K562 (cell line): ENCODE measurements around the gene COX11. TPM values are rescaled to one million over a fixed set of nuclear protein-coding genes. Genes with fewer than 3 reads are reported as not detected.

Source experiments
- ATAC-seq: fragments of 200-7000 bp; cut with Tn5 transposase; 3 replicates; pipeline ENCODE4 v1.9.1; 2020; ENCODE audit warnings: moderate library complexity
- BruUV-seq: library from RNA; stranded (reverse); fragments of 400-500 nt; replicated peaks from 2 replicates; lab custom pipeline; 2021; lab: Mats Ljungman, UMichigan
- CTCF ChIA-PET: fragments of 300-600 bp; formaldehyde crosslinking; extraction: SDS; loops from one replicate; lab custom pipeline; 2021; ENCODE audit warnings: low intra/inter-chr PET ratio; lab: Yijun Ruan, JAX
- POLR2A ChIA-PET: fragments of 300-600, 350-650 bp; sonication (Branson Sonifier 250); formaldehyde crosslinking; extraction: SDS; loops from one replicate; lab custom pipeline; 2021; ENCODE audit warnings: antibody characterized with exemption, inconsistent platforms; lab: Yijun Ruan, JAX
- DNase-seq, 4 experiments: peaks; one replicate each; pipeline versions ENCODE4 v3.0.0 to v3.0.0-alpha.2; 2011 to 2018; ENCODE audit warnings: low spot score in 3 of 4, mixed read lengths in 3 of 4; ENCODE audit errors: extremely low read depth in 1 of 4
- FAIRE-seq: peaks from 2 replicates; lab custom pipeline; 2011; peaks lifted over from hg19 to GRCh38; lab: Jason Lieb, UNC
- H2AFZ ChIP-seq: 2 replicates; pipeline ENCODE4 v1.6.0; 2011; ENCODE audit warnings: low read depth, low read length, control low read depth, inconsistent platforms
- H3K27ac ChIP-seq: fragments of 200-600 bp; 3 replicates; pipeline ENCODE4 v1.8.0; 2011; ENCODE audit warnings: low read depth, mild to moderate bottlenecking, control low read depth, inconsistent platforms, low read length, moderate library complexity, mixed read lengths; ENCODE audit errors: extremely low read depth
- H3K27me3 ChIP-seq, 2 experiments: fragments of 300-600 bp in 1 of 2; 2 replicates in 1 of 2; 3 replicates in 1 of 2; pipeline versions ENCODE4 v1.6.0 to v1.8.0; 2011; ENCODE audit warnings: inconsistent platforms in 2 of 2, low read length in 2 of 2, mild to moderate bottlenecking in 1 of 2, mixed read lengths in 1 of 2, moderate library complexity in 1 of 2; ENCODE audit not compliant: control insufficient read depth in 2 of 2, insufficient read depth in 2 of 2
- H3K36me3 ChIP-seq: fragments of 300-600 bp; 3 replicates; pipeline ENCODE4 v1.8.0; 2011; ENCODE audit warnings: mild to moderate bottlenecking, low read length, inconsistent platforms; ENCODE audit not compliant: control insufficient read depth, insufficient read depth
- H3K4me1 ChIP-seq, 2 experiments: fragments of 200-600 bp in 1 of 2; replicated peaks in 1 of 2; 2 replicates in 1 of 2; 3 replicates in 1 of 2; pipeline versions ENCODE4 v1.5.1 to v1.8.0; 2011; ENCODE audit warnings: inconsistent platforms in 2 of 2, low read length in 2 of 2, mild to moderate bottlenecking in 1 of 2, mixed read lengths in 1 of 2, moderate library complexity in 1 of 2; ENCODE audit not compliant: control insufficient read depth in 2 of 2, insufficient read depth in 2 of 2
- H3K4me2 ChIP-seq: 2 replicates; pipeline ENCODE4 v1.6.1; 2011; ENCODE audit warnings: low read length, control low read depth, inconsistent platforms, mixed read lengths; ENCODE audit not compliant: insufficient read depth
- H3K4me3 ChIP-seq: fragments of 200-600 bp; sonication (generic), shearing (Covaris generic); 2 replicates; pipeline ENCODE4 v1.5.1; 2016; ENCODE audit warnings: control low read depth, inconsistent platforms
- H3K79me2 ChIP-seq: fragments of 200-600 bp; 3 replicates; pipeline ENCODE4 v1.8.0; 2011; ENCODE audit warnings: low read length, inconsistent platforms; ENCODE audit not compliant: control insufficient read depth, insufficient read depth
- H3K9ac ChIP-seq, 2 experiments: 2 replicates each; pipeline versions ENCODE4 v1.6.0 to v1.6.1; 2011; ENCODE audit warnings: low read depth in 2 of 2, low read length in 2 of 2, control low read depth in 1 of 2, inconsistent platforms in 1 of 2, mild to moderate bottlenecking in 1 of 2, mixed read lengths in 1 of 2; ENCODE audit not compliant: insufficient read depth in 1 of 2
- H3K9me1 ChIP-seq: one replicate; pipeline ENCODE4 v1.6.0; 2011; ENCODE audit warnings: inconsistent platforms, mild to moderate bottlenecking, low read length, moderate library complexity; ENCODE audit not compliant: control insufficient read depth, insufficient read depth
- H3K9me3 ChIP-seq: replicated peaks from 2 replicates; pipeline ENCODE4 v1.5.1; 2011; ENCODE audit warnings: low read depth, low read length, inconsistent platforms; ENCODE audit not compliant: control insufficient read depth, insufficient read depth
- H4K20me1 ChIP-seq: replicated peaks from 2 replicates; pipeline ENCODE4 v1.6.1; 2011; ENCODE audit warnings: low read length, inconsistent platforms, mixed read lengths; ENCODE audit not compliant: control insufficient read depth, insufficient read depth
- HNRNPK ChIP-seq: fragments of 200-400 bp; formaldehyde crosslinking; IDR thresholded peaks from one replicate; pipeline ENCODE4 v1.6.1; 2018; ENCODE audit warnings: mild to moderate bottlenecking, low read depth, low read length; ENCODE audit not compliant: poor library complexity, severe bottlenecking
- KLF1 ChIP-seq: fragments of 450-650 bp; IDR thresholded peaks from 2 replicates; pipeline ENCODE4 v1.6.1; 2016; ENCODE audit warnings: missing genetic modification characterization, missing compliant biosample characterization
- RFX1 ChIP-seq: fragments of 450-650 bp; IDR thresholded peaks from 2 replicates; pipeline ENCODE4 v1.6.1; 2016; ENCODE audit warnings: mild to moderate bottlenecking, moderate library complexity
- ZNF668 ChIP-seq: fragments of 250-450 bp; sonication (Bioruptor Pico); IDR thresholded peaks from 2 replicates; pipeline ENCODE4 v1.8.0; 2022; ENCODE audit warnings: mild to moderate bottlenecking, inconsistent platforms
- WGBS: fragments of 100-300 bp; shearing (Covaris generic); methylation state at CpG from one replicate; pipeline ENCODE4 v1.1.6; 2016; ENCODE audit warnings: low coverage, mixed read lengths; ENCODE audit not compliant: insufficient coverage; ENCODE audit errors: missing lambda C conversion rate; 5-methylcytosine and 5-hydroxymethylcytosine counted together
- in situ Hi-C: fragments of 300-500 bp; cut with MboI; formaldehyde crosslinking; loops from 4 replicates; pipeline ENCODE4 v1.15.0; 2018; ENCODE audit warnings: inconsistent platforms, mixed read lengths
- intact Hi-C: fragments of 100-400 bp; cut with micrococcal nuclease; formaldehyde crosslinking; loops from 2 replicates; pipeline ENCODE4 v1.14.2; 2022
- polyA plus RNA-seq, 8 experiments: library from polyadenylated mRNA; depleted of rRNA in 4 of 8; stranded (reverse) in 5 of 8; unstranded in 3 of 8; fragments of >200 nt; fragmentation: Nextera tagmentation in 2 of 8; fragmentation: Illumina TruSeq in 1 of 8; extraction: Ambion mirVana in 2 of 8; extraction: Trizol in 1 of 8; gene quantifications; 2 replicates each; pipeline versions ENCODE4 v1.2.1 to v1.2.3, GENCODE V29; 2011 to 2014; ENCODE audit warnings: inconsistent platforms in 1 of 8, missing spikeins in 1 of 8
- total RNA-seq, 7 experiments: library from RNA; depleted of rRNA in 6 of 7; stranded (reverse); fragments of >200 nt in 6 of 7; fragmentation: Illumina TruSeq in 2 of 7; extraction: Trizol in 2 of 7; gene quantifications; 2 replicates each; pipeline versions ENCODE4 v1.2.1 to v1.2.3, GENCODE V29; 2011 to 2021; ENCODE audit warnings: low replicate concordance in 1 of 7
- TF ChIP-seq, protein P1 (sequence below), 2 experiments: fragments of 450-650 bp in 1 of 2; sonication (generic) in 1 of 2; formaldehyde crosslinking; conservative IDR thresholded peaks; 2 replicates each; pipeline versions ENCODE4 v1.4.0 to v1.8.1; 2020 to 2022; ENCODE audit warnings: mild to moderate bottlenecking in 1 of 2, missing genetic modification reagents in 1 of 2

COX11 gene
- total and polyA plus RNA-seq, 9 of the 15 experiments (the other 6 are each of a cell fraction or from before 2014, with no cell fraction given), result 18.5 to 112 (median 30.7) TPM

GRCh38 chr17:54982399-54982798 lies 13.9 kb upstream of the COX11 start:
- intact Hi-C loops, result no loop called here
- no TSS peak for BruUV-seq
- no peak for TF ChIP-seq ZNF668
- TF ChIP-seq, protein P1, sequence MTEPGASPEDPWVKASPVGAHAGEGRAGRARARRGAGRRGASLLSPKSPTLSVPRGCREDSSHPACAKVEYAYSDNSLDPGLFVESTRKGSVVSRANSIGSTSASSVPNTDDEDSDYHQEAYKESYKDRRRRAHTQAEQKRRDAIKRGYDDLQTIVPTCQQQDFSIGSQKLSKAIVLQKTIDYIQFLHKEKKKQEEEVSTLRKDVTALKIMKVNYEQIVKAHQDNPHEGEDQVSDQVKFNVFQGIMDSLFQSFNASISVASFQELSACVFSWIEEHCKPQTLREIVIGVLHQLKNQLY (CRISPR knock-in tag; conservative IDR thresholded peaks at IDR 0.05), result no peak
- TF ChIP-seq KLF1 (tag), result no peak
- H3K9me3 ChIP-seq, result no peaks in the 10 kb centered on the region
- no peak for FAIRE-seq
- no peak overlapping the region for H2AFZ ChIP-seq
- POLR2A ChIA-PET, result no interaction called here
- H3K4me2 ChIP-seq, result no peak overlapping the region
- H3K9ac ChIP-seq, result no peak overlapping the region
- H3K4me1 ChIP-seq, result peaks cover 0 to 2% of the 10 kb centered on the region in 2 experiments; a peak in 1 of 5 replicates
- H3K27me3 ChIP-seq, result no peaks in the 10 kb centered on the region
- CTCF ChIA-PET, result no interaction called here
- peaks cover 51% of the 10 kb centered on the region for H3K79me2 ChIP-seq
- H4K20me1 ChIP-seq, result no peaks in the 10 kb centered on the region
- H3K27ac ChIP-seq, result no peak overlapping the region
- no peak for ATAC-seq
- no peaks in the 10 kb centered on the region for H3K9me1 ChIP-seq
- in situ Hi-C loops, result no loop called here
- DNase-seq, result no peak
- H3K4me3 ChIP-seq, result no peak overlapping the region
- peaks cover 13% of the 10 kb centered on the region for H3K36me3 ChIP-seq

GRCh38 chr17:54980375-54980774 lies 11.9 kb upstream of the COX11 start:
- Histone ChIP-seq H3K79me2 (peaks cover 68% of the 10 kb centered on the region), H3K4me1 (peaks cover 0 to 2% of the 10 kb centered on the region in 2 experiments; a peak in 1 of 5 replicates), H3K9me3 (no peaks in the 10 kb centered on the region), H3K9ac (no peak overlapping the region), H3K4me2 (no peak overlapping the region), H3K9me1 (no peaks in the 10 kb centered on the region), H3K27me3 (no peaks in the 10 kb centered on the region), H3K27ac (no peak overlapping the region), H3K36me3 (no peaks in the 10 kb centered on the region; the same call in 1 of the 3 replicates), H2AFZ (no peak overlapping the region), H3K4me3 (no peak overlapping the region), H4K20me1 (no peaks in the 10 kb centered on the region)
- ATAC-seq (peak; percentile 56), DNase-seq (peak in 1 of 4 experiments; percentile 6), FAIRE-seq (no peak)
- in situ Hi-C loops, result no loop called here
- POLR2A ChIA-PET, result interaction anchor here (0.6 kb wide), 1 partner anchor 271 kb away, joined by 3 read pairs; no protein-coding TSS in a partner anchor
- CTCF ChIA-PET, result interaction anchor here (0.7 kb wide), 1 partner anchor 10 kb away, joined by 3 read pairs; no protein-coding TSS in a partner anchor
- intact Hi-C loops, result no loop called here
- peak; percentile 62 for TF ChIP-seq RFX1
- no peak for TF ChIP-seq HNRNPK
- no TSS peak for BruUV-seq
- 32% methylated on average over 3 of the region's 3 CpGs for WGBS
